Activated CD8-positive, alpha-beta memory T cell treated with anti-CD3 and anti-CD28 coated beads for 4 hours (primary cell): ENCODE data around the gene C18orf63.
"Not testable (repeated sequence)": the region's sequence is repeated elsewhere in the genome, so short reads cannot be mapped to it uniquely, and the experiment has no call there.

ENCODE experiments used
- DNase-seq, 2 donors: peaks; one replicate each; pipeline ENCODE4 v3.0.0-alpha.2; 2020; ENCODE audit warnings: low read depth in 2 of 2

The C18orf63 gene

GRCh38 chr18:74326791-74327190, 11.2 kb downstream of the C18orf63 start:
- DNase-seq, result not testable (repeated sequence)

GRCh38 chr18:74328206-74328605, 12.6 kb downstream of the C18orf63 start:
- no peak for DNase-seq

- no peak for DNase-seq
Measured at GRCh38 chr18:74329688-74330205, 14.1 kb downstream of the C18orf63 start.

DNA sequence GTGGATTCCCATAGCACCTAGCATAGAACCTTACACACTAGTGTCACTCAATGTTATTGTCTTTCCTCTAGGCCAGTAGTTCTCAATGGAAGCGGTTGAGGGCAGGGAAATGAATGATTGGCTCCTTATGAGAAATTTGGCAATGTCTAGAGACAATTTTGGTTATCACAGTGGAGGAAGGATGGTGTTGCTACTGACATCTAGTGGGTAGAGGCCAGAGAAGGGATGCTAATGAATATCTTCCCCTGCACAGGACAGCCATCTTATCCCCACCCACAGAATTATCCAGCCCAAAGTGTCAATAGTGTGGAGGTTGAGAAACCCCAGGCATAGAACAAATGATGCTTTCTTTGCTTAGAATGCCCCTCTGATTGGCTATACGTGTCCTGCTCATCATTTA, 15.8 kb downstream of the C18orf63 start:
- DNase-seq, result no peak

DNA sequence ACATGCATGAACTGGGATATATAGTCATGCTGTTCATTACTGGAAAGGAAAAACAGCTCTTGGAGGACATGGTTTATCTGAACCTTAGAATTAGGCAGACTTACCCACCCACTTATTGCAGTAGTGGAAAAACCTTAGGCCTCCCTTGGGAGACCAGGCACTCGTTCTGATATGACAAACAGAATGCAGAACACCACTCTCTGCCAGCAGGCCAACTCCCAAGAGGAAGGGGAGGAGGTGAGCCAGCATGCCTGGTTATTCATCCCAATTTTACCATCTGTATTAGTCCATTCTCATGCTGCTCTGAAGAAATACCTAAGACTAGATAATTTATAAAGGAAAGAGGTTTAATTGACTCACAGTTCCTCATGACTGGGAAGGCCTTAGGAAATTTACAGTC, 17.5 kb downstream of the C18orf63 start:
- no peak for DNase-seq

- DNase-seq, result no peak
Measured at GRCh38 chr18:74334242-74334893, 18.7 kb downstream of the C18orf63 start.

GRCh38 chr18:74336656-74337055, 21.0 kb downstream of the C18orf63 start:
- DNase-seq, result no peak

GRCh38 chr18:74337155-74337911, 21.7 kb downstream of the C18orf63 start:
- DNase-seq, result no peak

DNA sequence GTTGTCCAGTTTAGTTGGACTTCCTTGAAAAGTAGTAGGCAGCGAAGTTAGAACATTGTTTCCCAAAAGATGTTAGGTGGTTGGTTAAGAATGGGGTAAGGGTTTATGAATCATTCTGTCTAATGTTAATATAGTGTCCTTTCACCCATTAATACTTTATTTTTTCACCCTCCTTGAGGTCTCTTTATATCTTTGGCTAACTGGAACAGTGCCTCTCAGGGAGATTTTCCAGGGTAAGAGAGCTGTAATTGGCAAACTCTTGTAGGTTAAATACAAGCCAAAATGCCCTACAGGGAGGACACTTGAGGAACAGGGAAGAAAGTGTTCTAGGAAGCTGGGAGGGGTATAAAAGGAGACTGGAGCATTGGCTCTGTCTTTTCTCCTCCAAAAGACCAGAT, 22.3 kb downstream of the C18orf63 start:
- no peak for DNase-seq

GRCh38 chr18:74342416-74343043, 26.9 kb downstream of the C18orf63 start:
- DNase-seq, result no peak

DNA sequence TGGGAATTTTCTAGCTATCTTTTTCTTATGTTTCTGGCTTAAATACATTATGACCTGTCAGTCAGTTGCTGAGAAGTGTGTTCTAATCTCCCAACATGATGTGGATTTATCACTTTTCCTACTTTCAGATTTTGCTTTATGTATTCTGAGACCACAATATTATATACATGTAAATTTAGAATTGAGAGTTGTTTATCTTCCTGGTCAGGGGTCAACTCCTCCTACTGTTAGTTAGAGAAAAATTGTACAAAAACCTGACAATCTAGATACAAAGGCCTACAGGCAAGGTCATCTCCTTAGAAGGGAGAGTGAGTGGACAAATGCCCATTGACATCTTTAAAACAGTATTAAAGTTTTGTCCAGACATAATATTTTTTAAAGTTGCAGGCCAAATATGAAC, 30.6 kb downstream of the C18orf63 start:
- no peak for DNase-seq

DNA sequence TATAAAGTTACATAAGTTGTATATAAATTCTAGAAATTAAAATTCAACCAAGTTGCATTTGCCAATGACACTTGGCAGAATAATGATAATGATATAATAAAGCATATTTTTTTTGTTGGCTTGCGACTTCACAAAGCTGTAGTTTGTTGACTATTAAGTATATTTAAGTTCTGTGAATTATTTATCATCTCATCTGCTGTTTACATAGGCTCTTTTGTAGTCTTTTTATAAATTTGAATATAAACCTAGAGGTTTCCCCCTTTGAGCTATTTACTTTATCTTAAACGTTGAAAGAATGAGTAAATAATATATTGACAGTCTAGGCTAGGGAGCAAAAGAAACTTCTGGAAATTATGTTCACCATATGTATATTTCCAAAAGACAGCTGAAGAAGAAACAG, 32.9 kb downstream of the C18orf63 start:
- no peak for DNase-seq

DNA sequence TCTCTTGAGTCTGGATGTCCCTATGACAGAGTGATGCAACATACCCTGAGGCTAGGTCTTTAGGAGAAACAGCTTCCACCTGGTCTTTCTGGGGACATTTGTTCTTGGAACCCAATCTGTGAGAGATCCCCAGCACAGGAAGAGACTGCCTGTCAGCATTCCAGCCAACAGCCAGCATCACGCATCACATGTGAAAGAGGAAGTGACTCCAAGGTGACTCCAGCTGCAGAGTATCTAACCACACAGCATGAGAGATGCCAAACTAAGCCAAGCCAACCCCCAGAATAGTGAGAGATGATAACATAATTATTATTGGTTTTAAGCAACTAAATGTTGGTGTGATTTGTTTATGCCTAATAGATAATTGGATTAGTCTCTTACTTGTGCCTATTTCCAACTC, 35.7 kb downstream of the C18orf63 start:
- DNase-seq, result no peak

DNA sequence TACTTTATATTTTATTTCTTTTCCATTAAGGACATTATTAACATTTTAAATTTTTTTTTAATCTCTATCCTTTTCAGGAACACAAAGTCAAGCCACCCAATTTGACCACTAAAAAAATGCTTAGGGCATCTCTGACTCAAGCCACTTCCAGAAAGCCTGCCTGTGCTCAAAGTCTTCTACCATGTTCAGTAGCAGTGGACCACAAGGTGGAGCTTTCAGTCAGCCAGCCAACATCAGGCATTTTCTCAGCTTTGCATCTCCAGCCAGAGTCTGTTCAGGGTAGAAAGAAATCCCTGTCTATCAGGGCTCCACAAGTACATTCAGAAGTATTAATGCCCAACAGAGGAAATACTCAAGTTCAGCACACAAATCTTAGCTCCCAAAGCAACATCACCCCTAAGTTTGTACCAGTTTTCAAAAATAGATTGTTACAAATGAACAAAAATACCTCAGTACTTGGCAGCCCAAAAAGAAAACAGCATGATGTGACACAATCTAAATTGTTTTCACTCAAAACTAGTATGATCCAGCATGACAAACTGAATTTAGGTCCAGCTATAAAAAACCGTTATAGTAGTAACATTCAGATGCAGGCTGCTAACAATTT, 37.6 kb downstream of the C18orf63 start:
- DNase-seq, result peak; percentile 11 to 17

- DNase-seq, result no peak
Measured at GRCh38 chr18:74356959-74357358, 41.3 kb downstream of the C18orf63 start.

GRCh38 chr18:74360852-74361655, 45.4 kb downstream of the C18orf63 start:
- DNase-seq, result no peak

GRCh38 chr18:74367905-74368304, 52.3 kb downstream of the C18orf63 start:
- no peak for DNase-seq

GRCh38 chr18:74368901-74369705, 53.5 kb downstream of the C18orf63 start:
- DNase-seq, result no peak

DNA sequence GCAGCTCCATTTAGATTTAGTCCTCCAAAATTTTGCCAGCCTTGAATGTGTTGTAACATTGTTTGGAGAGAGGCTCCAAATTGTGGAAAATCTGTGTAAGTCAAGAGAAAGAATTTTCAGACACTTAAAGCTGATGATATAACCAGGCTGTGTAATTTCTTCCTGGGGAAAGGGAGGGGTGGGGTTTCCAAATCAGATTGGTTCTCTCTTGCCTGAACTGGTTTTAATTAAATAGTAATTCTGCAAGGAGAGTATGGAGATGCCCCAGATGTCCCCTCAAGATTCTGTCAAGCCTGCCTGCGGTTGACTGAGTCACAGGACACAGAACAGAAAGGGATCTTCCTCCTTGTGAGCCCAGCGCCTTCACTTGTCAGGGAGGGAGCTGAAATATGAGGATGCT, 54.5 kb downstream of the C18orf63 start:
- DNase-seq, result no peak

DNA sequence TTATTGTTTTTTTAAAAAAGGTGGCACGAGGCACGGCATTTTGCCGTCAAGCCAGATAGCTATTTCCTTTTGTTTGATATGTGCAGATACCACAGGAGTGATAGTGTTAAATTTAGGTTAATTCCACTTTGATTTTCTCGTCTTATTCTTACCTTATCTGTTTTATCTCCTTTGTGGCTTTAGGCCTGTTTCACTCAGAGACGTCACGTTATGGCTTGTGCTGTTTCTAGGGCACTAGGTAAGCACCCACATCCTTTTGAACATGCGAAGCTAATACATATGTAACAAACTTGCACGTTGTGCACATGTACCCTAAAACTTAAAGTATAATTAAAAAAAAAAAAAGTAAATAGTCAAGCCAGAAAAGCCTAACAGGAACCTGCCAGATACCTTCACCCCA, 57.8 kb downstream of the C18orf63 start:
- DNase-seq, result peak; percentile 4 to 25

DNA sequence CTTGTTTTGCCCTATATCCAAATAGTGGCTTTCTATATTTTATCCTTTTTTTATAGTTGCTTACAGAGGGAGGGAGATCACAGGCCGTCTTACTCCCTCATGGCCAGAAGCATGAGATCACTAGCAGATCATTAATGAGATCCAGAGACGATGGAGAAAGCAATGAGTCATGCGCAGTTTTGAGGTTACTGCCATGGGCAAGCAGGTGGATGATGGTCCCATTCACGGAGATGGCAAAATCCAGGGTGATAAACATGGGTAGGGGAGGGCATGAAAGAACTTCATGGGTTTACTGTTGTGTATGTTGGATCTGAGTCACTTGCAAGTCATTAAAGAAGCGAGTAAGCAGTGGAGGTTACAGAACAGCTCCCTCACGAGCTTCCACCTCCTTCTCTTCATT, 60.4 kb downstream of the C18orf63 start:
- DNase-seq, result no peak
